GM18505 (cell line): Measurements from ENCODE around the gene FKBP2.

Experiments
- ATAC-seq: cut with Tn5 transposase; IDR thresholded peaks from one replicate; pipeline ENCODE4 v1.9.1; 2021; ENCODE audit not compliant: unreplicated experiment
- POLR2A ChIP-seq: IDR thresholded peaks from 4 replicates; pipeline ENCODE4 v1.6.1; 2011; ENCODE audit warnings: borderline replicate concordance; ENCODE audit not compliant: insufficient read depth, insufficient read length; ENCODE audit errors: extremely low read depth

The FKBP2 gene

GRCh38 chr11:64281957-64282770, 41.3 kb downstream of the FKBP2 start:
- no peak for ATAC-seq
- no peak for TF ChIP-seq POLR2A

GRCh38 chr11:64283092-64283491, 42.2 kb downstream of the FKBP2 start:
- no peak for TF ChIP-seq POLR2A
- no peak for ATAC-seq

GRCh38 chr11:64284048-64284961, 43.4 kb downstream of the FKBP2 start, which contains the start of gene BAD:
BAD (minus strand) TSS chr11:64284665; CDS start chr11:64284368, 297 bp downstream.
- peak; percentile 56 for TF ChIP-seq POLR2A
- ATAC-seq: peak; percentile 53

GRCh38 chr11:64284962-64285884, 44.3 kb downstream of the FKBP2 start, which contains the start of gene GPR137:
GPR137 (plus strand) TSS chr11:64285848; CDS start chr11:64286525, 677 bp downstream.
- TF ChIP-seq POLR2A: peak; percentile 49
- ATAC-seq: peak; percentile 59

GRCh38 chr11:64285885-64286800, 45.2 kb downstream of the FKBP2 start:
- no peak for ATAC-seq
- TF ChIP-seq POLR2A: no peak

- TF ChIP-seq POLR2A: no peak
- ATAC-seq: no peak
Observed at GRCh38 chr11:64286801-64287159, 45.9 kb downstream of the FKBP2 start.

GRCh38 chr11:64287676-64288352, 46.9 kb downstream of the FKBP2 start:
- no peak for TF ChIP-seq POLR2A
- ATAC-seq: no peak

- no peak for ATAC-seq
- no peak for TF ChIP-seq POLR2A
Observed at GRCh38 chr11:64288353-64288750, 47.5 kb downstream of the FKBP2 start.

GRCh38 chr11:64289002-64289564, 48.2 kb downstream of the FKBP2 start:
- no peak for ATAC-seq
- TF ChIP-seq POLR2A: no peak

GRCh38 chr11:64290352-64291261, 49.7 kb downstream of the FKBP2 start:
- TF ChIP-seq POLR2A: no peak
- no peak for ATAC-seq
